HEK293 (cell line): Measurements from ENCODE around the gene TIAL1.

Source experiments
- GFI1B ChIP-seq: fragments of 450-650 bp; formaldehyde crosslinking; IDR thresholded peaks from 2 replicates; pipeline ENCODE4 v1.5.1; 2016; ENCODE audit warnings: missing biosample characterization, missing genetic modification characterization
- GLIS2 ChIP-seq: fragments of 450-650 bp; formaldehyde crosslinking; IDR thresholded peaks from 2 replicates; pipeline ENCODE4 v1.5.1; 2016; ENCODE audit warnings: missing biosample characterization, missing genetic modification characterization
- KLF7 ChIP-seq: fragments of 450-650 bp; formaldehyde crosslinking; IDR thresholded peaks from 2 replicates; pipeline ENCODE4 v1.5.1; 2016; ENCODE audit warnings: missing biosample characterization, missing genetic modification characterization, borderline replicate concordance
- KLF9 ChIP-seq: fragments of 450-650 bp; formaldehyde crosslinking; IDR thresholded peaks from 2 replicates; pipeline ENCODE4 v1.5.1; 2016; ENCODE audit warnings: missing biosample characterization, missing genetic modification characterization, low read depth
- ZBTB20 ChIP-seq: fragments of 450-650 bp; formaldehyde crosslinking; IDR thresholded peaks from 2 replicates; pipeline ENCODE4 v1.5.1; 2016; ENCODE audit warnings: missing biosample characterization, missing genetic modification characterization
- ZBTB48 ChIP-seq: fragments of 450-650 bp; formaldehyde crosslinking; IDR thresholded peaks from 2 replicates; pipeline ENCODE4 v1.5.1; 2016; ENCODE audit warnings: missing biosample characterization, missing genetic modification characterization
- ZBTB8A ChIP-seq: fragments of 450-650 bp; formaldehyde crosslinking; IDR thresholded peaks from 2 replicates; pipeline ENCODE4 v1.5.1; 2016; ENCODE audit warnings: missing biosample characterization, missing genetic modification characterization
- ZFP37 ChIP-seq: fragments of 450-650 bp; formaldehyde crosslinking; IDR thresholded peaks from 2 replicates; pipeline ENCODE4 v1.5.1; 2016; ENCODE audit warnings: missing biosample characterization, missing genetic modification characterization
- ZFP41 ChIP-seq: fragments of 450-650 bp; formaldehyde crosslinking; IDR thresholded peaks from 2 replicates; pipeline ENCODE4 v1.5.1; 2016; ENCODE audit warnings: missing biosample characterization, missing genetic modification characterization, borderline replicate concordance
- ZNF146 ChIP-seq: fragments of 450-650 bp; formaldehyde crosslinking; IDR thresholded peaks from 2 replicates; pipeline ENCODE4 v1.5.1; 2016; ENCODE audit warnings: missing biosample characterization, missing genetic modification characterization
- ZNF155 ChIP-seq: fragments of 450-650 bp; formaldehyde crosslinking; IDR thresholded peaks from 2 replicates; pipeline ENCODE4 v1.5.1; 2016; ENCODE audit warnings: missing biosample characterization, missing genetic modification characterization
- ZNF157 ChIP-seq: fragments of 450-650 bp; formaldehyde crosslinking; IDR thresholded peaks from 2 replicates; pipeline ENCODE4 v1.5.1; 2016; ENCODE audit warnings: missing biosample characterization, missing genetic modification characterization
- ZNF19 ChIP-seq: fragments of 450-650 bp; formaldehyde crosslinking; IDR thresholded peaks from 2 replicates; pipeline ENCODE4; 2016; ENCODE audit warnings: missing biosample characterization, missing genetic modification characterization, low read depth
- ZNF223 ChIP-seq: fragments of 450-650 bp; formaldehyde crosslinking; IDR thresholded peaks from 2 replicates; pipeline ENCODE4 v1.5.1; 2016; ENCODE audit warnings: missing biosample characterization, missing genetic modification characterization
- ZNF23 ChIP-seq: fragments of 450-650 bp; formaldehyde crosslinking; IDR thresholded peaks from 2 replicates; pipeline ENCODE4 v1.5.1; 2016; ENCODE audit warnings: missing biosample characterization, missing genetic modification characterization, borderline replicate concordance
- ZNF423 ChIP-seq: fragments of 450-650 bp; formaldehyde crosslinking; IDR thresholded peaks from 2 replicates; pipeline ENCODE4 v1.5.1; 2016; ENCODE audit warnings: missing biosample characterization, missing genetic modification characterization
- ZNF521 ChIP-seq: fragments of 450-650 bp; formaldehyde crosslinking; IDR thresholded peaks from 2 replicates; pipeline ENCODE4 v1.5.1; 2017; ENCODE audit warnings: missing biosample characterization, mild to moderate bottlenecking, missing genetic modification characterization
- ZNF585B ChIP-seq: fragments of 450-650 bp; formaldehyde crosslinking; IDR thresholded peaks from 2 replicates; pipeline ENCODE4 v1.5.1; 2016; ENCODE audit warnings: missing biosample characterization, missing genetic modification characterization
- ZNF830 ChIP-seq: fragments of 450-650 bp; IDR thresholded peaks from 2 replicates; pipeline ENCODE4 v1.5.0; 2018; ENCODE audit warnings: missing biosample characterization, missing genetic modification characterization, low read depth, mild to moderate bottlenecking, moderate library complexity
- ZSCAN23 ChIP-seq: fragments of 450-650 bp; formaldehyde crosslinking; IDR thresholded peaks from 2 replicates; pipeline ENCODE4 v1.5.1; 2016; ENCODE audit warnings: missing biosample characterization, missing genetic modification characterization
- TF ChIP-seq, protein P1 (sequence below): fragments of 450-650 bp; formaldehyde crosslinking; IDR thresholded peaks from 2 replicates; pipeline ENCODE4; 2016; ENCODE audit warnings: missing biosample characterization, missing genetic modification characterization
- TF ChIP-seq, protein P2 (sequence below): fragments of 450-650 bp; formaldehyde crosslinking; IDR thresholded peaks from 2 replicates; pipeline ENCODE4 v1.5.1; 2016; ENCODE audit warnings: missing biosample characterization, missing genetic modification characterization
- TF ChIP-seq, protein P3 (sequence below): fragments of 450-650 bp; formaldehyde crosslinking; IDR thresholded peaks from 2 replicates; pipeline ENCODE4 v1.5.1; 2016; ENCODE audit warnings: missing biosample characterization, missing genetic modification characterization
- TF ChIP-seq, protein P4 (sequence below): fragments of 450-650 bp; formaldehyde crosslinking; IDR thresholded peaks from 2 replicates; pipeline ENCODE4 v1.5.1; 2016; ENCODE audit warnings: missing biosample characterization, missing genetic modification characterization
- TF ChIP-seq, protein P5 (sequence below): fragments of 450-650 bp; formaldehyde crosslinking; IDR thresholded peaks from 2 replicates; pipeline ENCODE4 v1.5.1; 2016; ENCODE audit warnings: missing biosample characterization, missing genetic modification characterization
- TF ChIP-seq, protein P6 (sequence below): fragments of 450-650 bp; formaldehyde crosslinking; conservative IDR thresholded peaks from 2 replicates; pipeline ENCODE4 v1.5.1; 2016; ENCODE audit warnings: low read depth, missing biosample characterization, missing genetic modification characterization
- TF ChIP-seq, protein P7 (sequence below): fragments of 450-650 bp; formaldehyde crosslinking; IDR thresholded peaks from 2 replicates; pipeline ENCODE4 v1.5.1; 2016; ENCODE audit warnings: missing biosample characterization, missing genetic modification characterization

The TIAL1 gene

DNA sequence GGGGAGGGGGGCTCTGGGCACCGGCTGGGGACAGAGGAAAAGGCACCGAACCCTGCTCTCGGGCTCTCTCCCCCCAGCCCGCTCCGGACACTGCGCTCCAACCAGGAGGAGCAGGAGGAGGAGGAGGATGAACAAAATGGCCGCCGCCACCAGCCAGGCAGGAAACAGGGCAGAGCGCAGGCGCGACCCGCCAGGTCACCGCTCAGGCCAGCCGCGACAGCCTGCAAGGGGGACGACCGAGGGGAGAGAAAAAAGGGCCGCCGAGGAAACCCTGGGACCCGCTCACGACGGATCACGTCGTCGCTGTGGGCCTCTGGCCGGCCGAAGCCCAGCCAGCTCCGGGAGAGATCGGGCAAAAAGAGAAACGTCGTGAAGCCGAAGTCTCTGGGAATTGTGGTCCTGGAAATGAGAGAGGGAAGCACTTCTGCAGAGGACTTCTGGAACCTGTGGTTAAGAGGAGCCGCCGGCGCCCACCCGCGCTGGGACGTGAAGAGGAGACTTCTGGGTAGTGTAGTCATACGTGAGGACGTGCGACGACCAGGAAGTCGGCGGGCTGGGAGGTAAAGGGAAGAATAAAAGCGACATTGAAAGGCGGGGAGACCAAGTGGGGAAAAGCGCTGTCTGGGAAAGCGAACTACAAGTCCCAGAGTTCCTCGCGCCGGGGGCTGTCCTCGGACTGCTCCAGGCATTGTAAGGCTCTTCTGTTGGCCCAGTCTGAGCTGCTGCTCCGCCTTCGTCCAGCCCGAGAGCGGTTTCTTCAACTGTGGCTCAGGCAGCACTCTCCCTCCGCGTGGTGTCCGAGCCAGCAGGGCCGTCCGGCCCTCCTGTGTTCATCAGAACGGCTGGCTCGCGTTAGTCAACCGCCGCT is at the start of gene TIAL1 (continued):
- TF ChIP-seq KLF9: no peak
- no peak for TF ChIP-seq ZNF155
- peak; percentile 95 for TF ChIP-seq ZBTB20 (tag by site-specific recombination)
- no peak for TF ChIP-seq ZNF423
- TF ChIP-seq, protein P1, sequence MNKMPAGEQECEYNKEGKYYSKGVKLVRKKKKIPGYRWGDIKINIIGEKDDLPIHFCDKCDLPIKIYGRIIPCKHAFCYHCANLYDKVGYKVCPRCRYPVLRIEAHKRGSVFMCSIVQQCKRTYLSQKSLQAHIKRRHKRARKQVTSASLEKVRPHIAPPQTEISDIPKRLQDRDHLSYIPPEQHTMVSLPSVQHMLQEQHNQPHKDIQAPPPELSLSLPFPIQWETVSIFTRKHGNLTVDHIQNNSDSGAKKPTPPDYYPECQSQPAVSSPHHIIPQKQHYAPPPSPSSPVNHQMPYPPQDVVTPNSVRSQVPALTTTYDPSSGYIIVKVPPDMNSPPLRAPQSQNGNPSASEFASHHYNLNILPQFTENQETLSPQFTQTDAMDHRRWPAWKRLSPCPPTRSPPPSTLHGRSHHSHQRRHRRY (tag by site-specific recombination): no peak
- TF ChIP-seq ZBTB8A (tag by site-specific recombination): peak; percentile 77
- peak; percentile 63 for TF ChIP-seq GLIS2 (tag by site-specific recombination)
- TF ChIP-seq ZNF585B: no peak
- TF ChIP-seq, protein P2, sequence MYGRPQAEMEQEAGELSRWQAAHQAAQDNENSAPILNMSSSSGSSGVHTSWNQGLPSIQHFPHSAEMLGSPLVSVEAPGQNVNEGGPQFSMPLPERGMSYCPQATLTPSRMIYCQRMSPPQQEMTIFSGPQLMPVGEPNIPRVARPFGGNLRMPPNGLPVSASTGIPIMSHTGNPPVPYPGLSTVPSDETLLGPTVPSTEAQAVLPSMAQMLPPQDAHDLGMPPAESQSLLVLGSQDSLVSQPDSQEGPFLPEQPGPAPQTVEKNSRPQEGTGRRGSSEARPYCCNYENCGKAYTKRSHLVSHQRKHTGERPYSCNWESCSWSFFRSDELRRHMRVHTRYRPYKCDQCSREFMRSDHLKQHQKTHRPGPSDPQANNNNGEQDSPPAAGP: peak; percentile 74; the same call in 1 of the 2 replicates
- no peak for TF ChIP-seq ZNF223
- TF ChIP-seq ZNF146 (tag by site-specific recombination): no peak
- no peak for TF ChIP-seq GFI1B
- TF ChIP-seq, protein P3, sequence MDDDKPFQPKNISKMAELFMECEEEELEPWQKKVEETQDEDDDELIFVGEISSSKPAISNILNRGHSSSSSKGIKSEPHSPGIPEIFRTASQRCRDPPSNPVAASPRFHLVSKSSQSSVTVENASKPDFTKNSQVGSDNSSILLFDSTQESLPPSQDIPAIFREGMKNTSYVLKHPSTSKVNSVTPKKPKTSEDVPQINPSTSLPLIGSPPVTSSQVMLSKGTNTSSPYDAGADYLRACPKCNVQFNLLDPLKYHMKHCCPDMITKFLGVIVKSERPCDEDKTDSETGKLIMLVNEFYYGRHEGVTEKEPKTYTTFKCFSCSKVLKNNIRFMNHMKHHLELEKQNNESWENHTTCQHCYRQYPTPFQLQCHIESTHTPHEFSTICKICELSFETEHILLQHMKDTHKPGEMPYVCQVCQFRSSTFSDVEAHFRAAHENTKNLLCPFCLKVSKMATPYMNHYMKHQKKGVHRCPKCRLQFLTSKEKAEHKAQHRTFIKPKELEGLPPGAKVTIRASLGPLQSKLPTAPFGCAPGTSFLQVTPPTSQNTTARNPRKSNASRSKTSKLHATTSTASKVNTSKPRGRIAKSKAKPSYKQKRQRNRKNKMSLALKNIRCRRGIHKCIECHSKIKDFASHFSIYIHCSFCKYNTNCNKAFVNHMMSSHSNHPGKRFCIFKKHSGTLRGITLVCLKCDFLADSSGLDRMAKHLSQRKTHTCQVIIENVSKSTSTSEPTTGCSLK (tag by site-specific recombination): no peak
- no peak for TF ChIP-seq ZNF830
- TF ChIP-seq ZSCAN23: 0 out of 2 replicates have a peak, but pooled peaks have one; percentile 40
- TF ChIP-seq ZNF23 (tag by site-specific recombination): no peak
- TF ChIP-seq, protein P4, sequence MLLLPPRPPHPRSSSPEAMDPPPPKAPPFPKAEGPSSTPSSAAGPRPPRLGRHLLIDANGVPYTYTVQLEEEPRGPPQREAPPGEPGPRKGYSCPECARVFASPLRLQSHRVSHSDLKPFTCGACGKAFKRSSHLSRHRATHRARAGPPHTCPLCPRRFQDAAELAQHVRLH (tag by site-specific recombination): peak; percentile 65
- TF ChIP-seq ZFP41: no peak
- TF ChIP-seq, protein P5, sequence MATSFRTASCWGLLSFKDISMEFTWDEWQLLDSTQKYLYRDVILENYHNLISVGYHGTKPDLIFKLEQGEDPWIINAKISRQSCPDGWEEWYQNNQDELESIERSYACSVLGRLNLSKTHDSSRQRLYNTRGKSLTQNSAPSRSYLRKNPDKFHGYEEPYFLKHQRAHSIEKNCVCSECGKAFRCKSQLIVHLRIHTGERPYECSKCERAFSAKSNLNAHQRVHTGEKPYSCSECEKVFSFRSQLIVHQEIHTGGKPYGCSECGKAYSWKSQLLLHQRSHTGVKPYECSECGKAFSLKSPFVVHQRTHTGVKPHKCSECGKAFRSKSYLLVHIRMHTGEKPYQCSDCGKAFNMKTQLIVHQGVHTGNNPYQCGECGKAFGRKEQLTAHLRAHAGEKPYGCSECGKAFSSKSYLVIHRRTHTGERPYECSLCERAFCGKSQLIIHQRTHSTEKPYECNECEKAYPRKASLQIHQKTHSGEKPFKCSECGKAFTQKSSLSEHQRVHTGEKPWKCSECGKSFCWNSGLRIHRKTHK (tag by site-specific recombination): no peak
- no peak for TF ChIP-seq ZNF157
- TF ChIP-seq ZNF521 (tag by site-specific recombination): no peak
- TF ChIP-seq ZNF19: no peak
- peak; percentile 49; the same call in 1 of the 2 replicates for TF ChIP-seq ZFP37 (tag by site-specific recombination)
- TF ChIP-seq, protein P6, sequence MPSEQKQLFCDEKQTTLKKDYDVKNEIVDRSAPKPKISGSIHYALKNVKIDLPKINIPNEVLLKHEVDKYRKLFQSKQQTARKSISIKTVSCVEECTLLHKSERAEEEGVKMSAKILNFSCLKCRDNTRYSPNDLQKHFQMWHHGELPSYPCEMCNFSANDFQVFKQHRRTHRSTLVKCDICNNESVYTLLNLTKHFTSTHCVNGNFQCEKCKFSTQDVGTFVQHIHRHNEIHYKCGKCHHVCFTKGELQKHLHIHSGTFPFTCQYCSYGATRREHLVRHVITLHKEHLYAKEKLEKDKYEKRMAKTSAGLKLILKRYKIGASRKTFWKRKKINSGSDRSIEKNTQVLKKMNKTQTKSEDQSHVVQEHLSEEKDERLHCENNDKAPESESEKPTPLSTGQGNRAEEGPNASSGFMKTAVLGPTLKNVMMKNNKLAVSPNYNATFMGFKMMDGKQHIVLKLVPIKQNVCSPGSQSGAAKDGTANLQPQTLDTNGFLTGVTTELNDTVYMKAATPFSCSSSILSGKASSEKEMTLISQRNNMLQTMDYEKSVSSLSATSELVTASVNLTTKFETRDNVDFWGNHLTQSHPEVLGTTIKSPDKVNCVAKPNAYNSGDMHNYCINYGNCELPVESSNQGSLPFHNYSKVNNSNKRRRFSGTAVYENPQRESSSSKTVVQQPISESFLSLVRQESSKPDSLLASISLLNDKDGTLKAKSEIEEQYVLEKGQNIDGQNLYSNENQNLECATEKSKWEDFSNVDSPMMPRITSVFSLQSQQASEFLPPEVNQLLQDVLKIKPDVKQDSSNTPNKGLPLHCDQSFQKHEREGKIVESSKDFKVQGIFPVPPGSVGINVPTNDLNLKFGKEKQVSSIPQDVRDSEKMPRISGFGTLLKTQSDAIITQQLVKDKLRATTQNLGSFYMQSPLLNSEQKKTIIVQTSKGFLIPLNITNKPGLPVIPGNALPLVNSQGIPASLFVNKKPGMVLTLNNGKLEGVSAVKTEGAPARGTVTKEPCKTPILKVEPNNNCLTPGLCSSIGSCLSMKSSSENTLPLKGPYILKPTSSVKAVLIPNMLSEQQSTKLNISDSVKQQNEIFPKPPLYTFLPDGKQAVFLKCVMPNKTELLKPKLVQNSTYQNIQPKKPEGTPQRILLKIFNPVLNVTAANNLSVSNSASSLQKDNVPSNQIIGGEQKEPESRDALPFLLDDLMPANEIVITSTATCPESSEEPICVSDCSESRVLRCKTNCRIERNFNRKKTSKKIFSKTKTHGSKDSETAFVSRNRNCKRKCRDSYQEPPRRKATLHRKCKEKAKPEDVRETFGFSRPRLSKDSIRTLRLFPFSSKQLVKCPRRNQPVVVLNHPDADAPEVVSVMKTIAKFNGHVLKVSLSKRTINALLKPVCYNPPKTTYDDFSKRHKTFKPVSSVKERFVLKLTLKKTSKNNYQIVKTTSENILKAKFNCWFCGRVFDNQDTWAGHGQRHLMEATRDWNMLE: peak; percentile 64
- TF ChIP-seq KLF7: peak; percentile 35; the same call in 1 of the 2 replicates
- TF ChIP-seq, protein P7, sequence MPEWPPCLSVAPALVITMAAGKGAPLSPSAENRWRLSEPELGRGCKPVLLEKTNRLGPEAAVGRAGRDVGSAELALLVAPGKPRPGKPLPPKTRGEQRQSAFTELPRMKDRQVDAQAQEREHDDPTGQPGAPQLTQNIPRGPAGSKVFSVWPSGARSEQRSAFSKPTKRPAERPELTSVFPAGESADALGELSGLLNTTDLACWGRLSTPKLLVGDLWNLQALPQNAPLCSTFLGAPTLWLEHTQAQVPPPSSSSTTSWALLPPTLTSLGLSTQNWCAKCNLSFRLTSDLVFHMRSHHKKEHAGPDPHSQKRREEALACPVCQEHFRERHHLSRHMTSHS (tag by site-specific recombination): no peak
- TF ChIP-seq ZBTB48 (tag by site-specific recombination): no peak; the same call in 1 of the 2 replicates
